K562 (cell line): Measurements from ENCODE around the gene CERS4. TPM values are rescaled to one million over a fixed set of nuclear protein-coding genes. Genes with fewer than 3 reads are reported as not detected.

Experiments
- CHD2 ChIP-seq: IDR thresholded peaks from 2 replicates; pipeline ENCODE4 v1.6.1; 2011; ENCODE audit warnings: low read depth, low read length
- ERF ChIP-seq: fragments of 450-650 bp; formaldehyde crosslinking; IDR thresholded peaks from 2 replicates; pipeline ENCODE4 v1.4.0; 2020; ENCODE audit warnings: mild to moderate bottlenecking, mixed read lengths
- HNRNPL ChIP-seq: fragments of 200-400 bp; formaldehyde crosslinking; IDR thresholded peaks from 2 replicates; pipeline ENCODE4 v1.6.1; 2017; ENCODE audit warnings: low read depth, mild to moderate bottlenecking, low read length
- KLF16 ChIP-seq: IDR thresholded peaks from 2 replicates; pipeline ENCODE4 v1.6.1; 2016; ENCODE audit warnings: antibody characterized with exemption
- NEUROD1 ChIP-seq: fragments of 150-350 bp; IDR thresholded peaks from 2 replicates; pipeline ENCODE4 v1.6.1; 2014; ENCODE audit warnings: borderline replicate concordance, low read length, low read depth; ENCODE audit not compliant: partially characterized antibody
- NFIX ChIP-seq: fragments of 250-450 bp; sonication (Bioruptor Pico); IDR thresholded peaks from 2 replicates; pipeline ENCODE4 v1.4.0; 2020; ENCODE audit warnings: low read depth, mild to moderate bottlenecking, moderate library complexity
- SETDB1 ChIP-seq: IDR thresholded peaks from one replicate; pipeline ENCODE4 v1.6.1; 2012; ENCODE audit warnings: low read length, control low read depth, inconsistent platforms
- SIX5 ChIP-seq, 2 experiments: IDR thresholded peaks; 2 replicates each; pipeline ENCODE4 v1.6.1; 2011; ENCODE audit warnings: low read length in 2 of 2, borderline replicate concordance in 1 of 2, low read depth in 1 of 2, mild to moderate bottlenecking in 1 of 2, moderate library complexity in 1 of 2; ENCODE audit not compliant: insufficient read depth in 1 of 2
- XRCC5 ChIP-seq: fragments of 200-400 bp; formaldehyde crosslinking; IDR thresholded peaks from 2 replicates; pipeline ENCODE4 v1.6.1; 2017; ENCODE audit warnings: low read depth, mild to moderate bottlenecking, low read length
- ZNF174 ChIP-seq: fragments of 250-450 bp; sonication (Bioruptor Pico); IDR thresholded peaks from 2 replicates; pipeline ENCODE4 v1.4.0; 2020; ENCODE audit warnings: mild to moderate bottlenecking
- ZNF217 ChIP-seq: sonication (generic); formaldehyde crosslinking; IDR thresholded peaks from 2 replicates; pipeline ENCODE4 v1.8.0; 2022; ENCODE audit warnings: mild to moderate bottlenecking, missing genetic modification reagents
- ZNF717 ChIP-seq: fragments of 250-450 bp; sonication (Bioruptor Pico); IDR thresholded peaks from 2 replicates; pipeline ENCODE4 v1.5.0; 2021
- polyA plus RNA-seq, 8 experiments: library from polyadenylated mRNA; depleted of rRNA in 4 of 8; stranded (reverse) in 5 of 8; unstranded in 3 of 8; fragments of >200 nt; fragmentation: Nextera tagmentation in 2 of 8; fragmentation: Illumina TruSeq in 1 of 8; extraction: Ambion mirVana in 2 of 8; extraction: Trizol in 1 of 8; gene quantifications; 2 replicates each; pipeline versions ENCODE4 v1.2.1 to v1.2.3, GENCODE V29; 2011 to 2014; ENCODE audit warnings: inconsistent platforms in 1 of 8, missing spikeins in 1 of 8
- total RNA-seq, 7 experiments: library from RNA; depleted of rRNA in 6 of 7; stranded (reverse); fragments of >200 nt in 6 of 7; fragmentation: Illumina TruSeq in 2 of 7; extraction: Trizol in 2 of 7; gene quantifications; 2 replicates each; pipeline versions ENCODE4 v1.2.1 to v1.2.3, GENCODE V29; 2011 to 2021; ENCODE audit warnings: low replicate concordance in 1 of 7
- TF ChIP-seq, protein P1 (sequence below): fragments of 250-450 bp; sonication (Bioruptor Pico); IDR thresholded peaks from 2 replicates; pipeline ENCODE4 v1.5.0; 2020; ENCODE audit warnings: mild to moderate bottlenecking
- TF ChIP-seq, protein P2 (sequence below): sonication (generic); formaldehyde crosslinking; IDR thresholded peaks from 2 replicates; pipeline ENCODE4 v1.8.0; 2022; ENCODE audit warnings: mild to moderate bottlenecking, missing genetic modification reagents
- TF ChIP-seq, protein P3 (sequence below): IDR thresholded peaks from 2 replicates; pipeline ENCODE4 v1.6.1; 2011; ENCODE audit warnings: borderline replicate concordance, low read depth, mild to moderate bottlenecking, moderate library complexity, low read length; ENCODE audit not compliant: insufficient read depth, poor library complexity, severe bottlenecking
- TF ChIP-seq, protein P4 (sequence below): fragments of 450-650 bp; IDR thresholded peaks from 2 replicates; pipeline ENCODE4 v1.6.1; 2016; ENCODE audit warnings: mild to moderate bottlenecking
- TF ChIP-seq, protein P5 (sequence below), 2 experiments: fragments of 450-650 bp in 1 of 2; sonication (generic) in 1 of 2; formaldehyde crosslinking; conservative IDR thresholded peaks; 2 replicates each; pipeline versions ENCODE4 v1.4.0 to v1.8.1; 2020 to 2022; ENCODE audit warnings: mild to moderate bottlenecking in 1 of 2, missing genetic modification reagents in 1 of 2

Gene CERS4
- total and polyA plus RNA-seq, 9 of the 15 experiments (the other 6 are each of a cell fraction or from before 2014, with no cell fraction given), result 0.14 to 4.4 (median 2.9) TPM; not detected in 1

DNA sequence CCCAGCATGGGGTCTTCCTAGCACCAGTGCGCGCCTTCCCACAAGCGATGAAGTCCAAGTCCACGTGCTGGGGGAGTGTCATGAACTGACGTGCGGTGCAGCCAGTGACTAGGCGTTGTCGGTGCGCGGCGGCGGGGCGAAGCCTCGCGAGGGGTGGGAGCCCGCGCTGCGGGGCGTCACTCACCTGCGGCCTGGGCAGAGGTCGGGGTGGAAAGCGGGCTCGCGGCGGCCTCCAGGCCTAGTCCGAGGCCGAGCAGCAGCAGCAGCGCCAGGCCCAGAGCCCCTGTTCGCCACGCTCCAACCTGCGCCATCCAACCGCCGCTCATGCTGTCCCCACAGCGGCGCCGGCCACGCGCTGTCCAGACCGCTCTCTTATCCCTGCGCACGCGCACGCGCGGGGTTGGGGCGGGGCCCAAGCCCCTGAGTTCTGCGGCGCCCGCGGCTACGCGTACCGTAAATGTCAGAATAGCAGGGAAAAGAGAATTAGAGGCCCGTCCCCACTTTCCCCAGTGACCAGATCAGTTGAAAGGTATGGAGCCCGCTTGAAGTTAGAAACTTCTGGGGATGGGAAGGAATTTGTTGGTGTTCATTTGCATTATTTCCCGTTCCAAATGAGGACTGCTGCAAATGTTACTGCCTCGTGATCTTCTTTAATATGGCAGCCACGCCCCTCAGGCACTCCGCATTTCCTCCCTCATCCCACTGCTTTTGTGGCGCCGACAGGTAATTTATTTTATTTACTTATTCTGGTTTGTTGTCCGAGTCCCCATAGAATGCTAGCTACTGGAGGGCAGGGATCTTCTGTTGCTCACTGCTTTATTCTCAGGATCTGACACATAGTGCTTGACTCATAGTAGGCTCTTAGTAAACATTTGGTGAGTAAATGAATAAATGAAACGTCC is 99.0 kb downstream of the CERS4 start, which contains the start of gene CD320 (continued):
- TF ChIP-seq ZNF217 (CRISPR knock-in tag) (no peak), ERF (peak; percentile 95), KLF16 (no peak), NEUROD1 (peak; percentile 78), XRCC5 (no peak), CHD2 (peak; percentile 93), SETDB1 (no peak), NFIX (CRISPR knock-in tag) (no peak), SIX5 (IDR thresholded peaks at IDR 0.05; ENCODE audit: borderline replicate concordance in 1 of 2, insufficient read depth in 1 of 2, low read depth in 1 of 2, low read length in 2 of 2) (no peak), ZNF174 (CRISPR knock-in tag) (no peak), ZNF717 (CRISPR knock-in tag) (no peak), HNRNPL (0 out of 2 replicates have a peak, but pooled peaks have one; percentile 38)
- TF ChIP-seq, protein P1, sequence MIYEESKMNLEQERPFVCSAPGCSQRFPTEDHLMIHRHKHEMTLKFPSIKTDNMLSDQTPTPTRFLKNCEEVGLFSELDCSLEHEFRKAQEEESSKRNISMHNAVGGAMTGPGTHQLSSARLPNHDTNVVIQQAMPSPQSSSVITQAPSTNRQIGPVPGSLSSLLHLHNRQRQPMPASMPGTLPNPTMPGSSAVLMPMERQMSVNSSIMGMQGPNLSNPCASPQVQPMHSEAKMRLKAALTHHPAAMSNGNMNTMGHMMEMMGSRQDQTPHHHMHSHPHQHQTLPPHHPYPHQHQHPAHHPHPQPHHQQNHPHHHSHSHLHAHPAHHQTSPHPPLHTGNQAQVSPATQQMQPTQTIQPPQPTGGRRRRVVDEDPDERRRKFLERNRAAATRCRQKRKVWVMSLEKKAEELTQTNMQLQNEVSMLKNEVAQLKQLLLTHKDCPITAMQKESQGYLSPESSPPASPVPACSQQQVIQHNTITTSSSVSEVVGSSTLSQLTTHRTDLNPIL (CRISPR knock-in tag), result no peak
- TF ChIP-seq, protein P2, sequence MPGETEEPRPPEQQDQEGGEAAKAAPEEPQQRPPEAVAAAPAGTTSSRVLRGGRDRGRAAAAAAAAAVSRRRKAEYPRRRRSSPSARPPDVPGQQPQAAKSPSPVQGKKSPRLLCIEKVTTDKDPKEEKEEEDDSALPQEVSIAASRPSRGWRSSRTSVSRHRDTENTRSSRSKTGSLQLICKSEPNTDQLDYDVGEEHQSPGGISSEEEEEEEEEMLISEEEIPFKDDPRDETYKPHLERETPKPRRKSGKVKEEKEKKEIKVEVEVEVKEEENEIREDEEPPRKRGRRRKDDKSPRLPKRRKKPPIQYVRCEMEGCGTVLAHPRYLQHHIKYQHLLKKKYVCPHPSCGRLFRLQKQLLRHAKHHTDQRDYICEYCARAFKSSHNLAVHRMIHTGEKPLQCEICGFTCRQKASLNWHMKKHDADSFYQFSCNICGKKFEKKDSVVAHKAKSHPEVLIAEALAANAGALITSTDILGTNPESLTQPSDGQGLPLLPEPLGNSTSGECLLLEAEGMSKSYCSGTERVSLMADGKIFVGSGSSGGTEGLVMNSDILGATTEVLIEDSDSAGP, result no peak
- TF ChIP-seq, protein P3, sequence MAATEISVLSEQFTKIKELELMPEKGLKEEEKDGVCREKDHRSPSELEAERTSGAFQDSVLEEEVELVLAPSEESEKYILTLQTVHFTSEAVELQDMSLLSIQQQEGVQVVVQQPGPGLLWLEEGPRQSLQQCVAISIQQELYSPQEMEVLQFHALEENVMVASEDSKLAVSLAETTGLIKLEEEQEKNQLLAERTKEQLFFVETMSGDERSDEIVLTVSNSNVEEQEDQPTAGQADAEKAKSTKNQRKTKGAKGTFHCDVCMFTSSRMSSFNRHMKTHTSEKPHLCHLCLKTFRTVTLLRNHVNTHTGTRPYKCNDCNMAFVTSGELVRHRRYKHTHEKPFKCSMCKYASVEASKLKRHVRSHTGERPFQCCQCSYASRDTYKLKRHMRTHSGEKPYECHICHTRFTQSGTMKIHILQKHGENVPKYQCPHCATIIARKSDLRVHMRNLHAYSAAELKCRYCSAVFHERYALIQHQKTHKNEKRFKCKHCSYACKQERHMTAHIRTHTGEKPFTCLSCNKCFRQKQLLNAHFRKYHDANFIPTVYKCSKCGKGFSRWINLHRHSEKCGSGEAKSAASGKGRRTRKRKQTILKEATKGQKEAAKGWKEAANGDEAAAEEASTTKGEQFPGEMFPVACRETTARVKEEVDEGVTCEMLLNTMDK, result no peak
- TF ChIP-seq, protein P4, sequence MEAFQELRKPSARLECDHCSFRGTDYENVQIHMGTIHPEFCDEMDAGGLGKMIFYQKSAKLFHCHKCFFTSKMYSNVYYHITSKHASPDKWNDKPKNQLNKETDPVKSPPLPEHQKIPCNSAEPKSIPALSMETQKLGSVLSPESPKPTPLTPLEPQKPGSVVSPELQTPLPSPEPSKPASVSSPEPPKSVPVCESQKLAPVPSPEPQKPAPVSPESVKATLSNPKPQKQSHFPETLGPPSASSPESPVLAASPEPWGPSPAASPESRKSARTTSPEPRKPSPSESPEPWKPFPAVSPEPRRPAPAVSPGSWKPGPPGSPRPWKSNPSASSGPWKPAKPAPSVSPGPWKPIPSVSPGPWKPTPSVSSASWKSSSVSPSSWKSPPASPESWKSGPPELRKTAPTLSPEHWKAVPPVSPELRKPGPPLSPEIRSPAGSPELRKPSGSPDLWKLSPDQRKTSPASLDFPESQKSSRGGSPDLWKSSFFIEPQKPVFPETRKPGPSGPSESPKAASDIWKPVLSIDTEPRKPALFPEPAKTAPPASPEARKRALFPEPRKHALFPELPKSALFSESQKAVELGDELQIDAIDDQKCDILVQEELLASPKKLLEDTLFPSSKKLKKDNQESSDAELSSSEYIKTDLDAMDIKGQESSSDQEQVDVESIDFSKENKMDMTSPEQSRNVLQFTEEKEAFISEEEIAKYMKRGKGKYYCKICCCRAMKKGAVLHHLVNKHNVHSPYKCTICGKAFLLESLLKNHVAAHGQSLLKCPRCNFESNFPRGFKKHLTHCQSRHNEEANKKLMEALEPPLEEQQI, result no peak
- TF ChIP-seq, protein P5, sequence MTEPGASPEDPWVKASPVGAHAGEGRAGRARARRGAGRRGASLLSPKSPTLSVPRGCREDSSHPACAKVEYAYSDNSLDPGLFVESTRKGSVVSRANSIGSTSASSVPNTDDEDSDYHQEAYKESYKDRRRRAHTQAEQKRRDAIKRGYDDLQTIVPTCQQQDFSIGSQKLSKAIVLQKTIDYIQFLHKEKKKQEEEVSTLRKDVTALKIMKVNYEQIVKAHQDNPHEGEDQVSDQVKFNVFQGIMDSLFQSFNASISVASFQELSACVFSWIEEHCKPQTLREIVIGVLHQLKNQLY (CRISPR knock-in tag; conservative IDR thresholded peaks at IDR 0.05), result peak in 1 of 2 experiments; percentile 86; a peak in 1 of 4 replicates
